GOT3 (cell line): ENCODE data around the gene HECW1.
A peak's percentile ranks its signal among the peaks of the same experiment; 100 is the strongest.
"Not testable (repeated sequence)": the region's sequence is repeated elsewhere in the genome, so short reads cannot be mapped to it uniquely, and the experiment has no call there.

Source experiments
- DNase-seq: peaks from one replicate; lab custom pipeline; 2025; ENCODE audit warnings: mixed read lengths; lab: John Stamatoyannopoulos, UW

HECW1 gene

DNA sequence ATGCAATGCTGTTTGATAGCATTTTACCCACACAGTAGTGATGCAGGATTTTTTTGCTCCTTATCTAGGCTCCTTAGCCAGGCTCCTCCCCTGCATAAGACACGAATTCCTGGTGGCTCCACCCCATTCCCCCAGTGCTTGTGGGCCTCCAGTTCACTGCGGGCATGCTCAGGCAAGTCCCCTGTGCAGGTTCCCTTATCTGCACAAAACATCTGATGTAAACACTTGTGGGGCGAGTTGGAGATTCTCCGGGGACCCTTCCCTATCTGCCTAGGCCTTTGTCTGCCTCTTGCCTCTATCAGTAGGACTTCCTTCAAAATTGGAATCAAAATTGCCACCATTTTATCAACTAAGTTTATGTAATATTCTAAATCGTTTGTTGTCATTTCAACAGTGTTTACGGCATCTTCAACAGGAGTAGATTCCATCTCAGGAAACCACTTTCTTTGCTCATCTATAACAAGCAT is 465.1 kb downstream of the HECW1 start:
- DNase-seq: no peak

DNA sequence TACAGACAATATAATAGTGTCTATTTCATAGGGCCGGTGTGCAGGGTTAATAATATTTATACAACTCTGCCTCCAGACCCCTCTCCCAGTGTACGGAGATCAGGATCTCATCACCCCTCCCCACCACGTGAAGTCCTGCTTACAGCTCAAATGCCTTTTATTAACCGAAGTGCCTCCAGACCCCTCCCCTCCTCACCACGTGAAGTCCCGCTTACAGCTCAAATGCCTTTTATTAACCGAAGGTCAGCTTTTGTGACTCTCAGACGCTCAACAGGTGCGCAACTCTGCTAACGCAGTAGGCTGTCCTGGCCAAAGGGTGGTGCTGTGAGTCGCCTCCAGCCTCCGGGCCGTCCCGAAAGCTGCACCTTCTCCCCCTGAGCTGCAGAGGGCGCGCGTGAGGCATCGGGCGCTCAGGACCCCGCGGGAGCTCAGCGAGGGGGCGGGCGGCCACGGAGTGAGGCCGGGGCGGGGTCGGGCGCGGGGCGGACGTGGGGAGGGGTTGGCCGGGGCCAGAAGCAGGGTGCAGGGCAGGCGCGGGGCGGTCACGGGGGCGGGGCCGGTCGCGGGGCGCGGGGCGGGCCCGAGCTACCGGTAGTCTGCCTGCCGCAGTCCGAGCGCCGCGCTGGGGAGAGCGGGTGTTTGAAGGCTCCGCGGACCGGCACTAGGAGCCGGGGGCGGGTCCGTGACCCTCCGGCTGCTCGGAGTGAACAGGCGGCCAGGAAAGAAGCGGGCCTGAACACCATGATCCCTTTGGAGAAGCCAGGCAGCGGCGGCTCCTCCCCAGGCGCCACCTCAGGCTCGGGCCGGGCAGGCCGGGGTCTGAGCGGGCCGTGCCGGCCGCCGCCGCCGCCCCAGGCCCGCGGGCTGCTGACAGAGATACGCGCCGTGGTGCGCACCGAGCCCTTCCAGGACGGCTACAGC is 470.3 kb downstream of the HECW1 start, which contains the start of gene STK17A:
TSS of gene STK17A (plus strand) at position 606 of the 921 bp plus-strand sequence. CDS start at position 742, 136 bp downstream.
- DNase-seq: peak; percentile 92

DNA sequence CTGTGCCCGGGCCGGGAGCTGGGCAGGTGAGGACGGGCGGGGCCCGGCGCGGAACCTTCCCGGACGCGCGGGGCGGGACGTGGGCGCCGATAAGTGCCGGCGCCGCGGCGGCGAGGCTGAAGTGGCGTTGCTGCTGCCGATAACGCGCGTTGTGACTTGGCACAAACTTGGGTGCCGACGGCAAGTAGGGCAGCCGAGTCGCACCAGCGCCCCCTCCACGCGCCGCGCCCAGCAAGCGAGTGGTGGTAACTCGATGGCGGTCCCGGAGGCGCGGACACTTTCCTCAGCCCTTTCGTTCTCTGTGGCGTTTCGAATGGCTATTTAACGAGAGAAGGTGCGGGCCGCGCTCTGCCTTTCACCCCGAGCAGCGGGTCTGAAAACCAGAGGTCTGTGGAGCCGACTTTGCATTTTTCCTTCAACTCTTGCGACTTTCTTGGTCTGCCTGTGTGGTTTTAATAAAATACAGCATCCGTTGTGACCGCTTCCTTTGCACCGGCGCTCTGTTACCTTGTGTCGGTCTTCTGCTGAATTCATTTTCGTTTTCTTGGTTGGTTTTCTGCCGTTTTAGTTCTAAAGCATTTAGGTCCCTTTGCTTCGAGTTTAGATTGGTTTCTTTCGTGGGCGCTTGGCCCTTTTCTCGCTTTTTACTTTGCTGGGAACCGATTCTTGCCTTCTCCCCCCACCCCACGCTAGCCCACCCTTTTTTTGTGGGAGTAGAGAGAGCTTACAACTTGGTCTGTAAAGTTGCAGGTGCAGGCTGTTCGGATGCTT is 471.2 kb downstream of the HECW1 start:
- peak; percentile 65 for DNase-seq

DNA sequence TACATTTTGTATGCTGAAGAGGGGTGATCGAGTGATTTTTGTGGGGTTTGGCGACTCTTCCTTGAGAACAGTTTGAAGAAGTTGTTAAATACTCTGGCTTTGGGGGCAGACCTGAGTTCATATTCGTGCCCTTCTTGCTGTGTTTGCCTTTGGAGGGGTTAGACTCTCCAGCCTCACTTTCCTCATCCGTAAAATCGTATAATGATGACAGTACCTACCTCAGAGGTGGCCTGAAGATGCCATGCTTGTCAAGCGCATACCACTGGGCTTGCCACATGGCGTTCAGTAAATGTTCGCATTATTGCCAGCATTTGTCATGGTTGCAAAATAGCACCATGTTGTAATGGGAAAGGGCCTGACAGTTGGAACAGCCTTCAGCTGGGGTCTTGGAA is 471.7 kb downstream of the HECW1 start:
- DNase-seq: peak; percentile 25

DNA sequence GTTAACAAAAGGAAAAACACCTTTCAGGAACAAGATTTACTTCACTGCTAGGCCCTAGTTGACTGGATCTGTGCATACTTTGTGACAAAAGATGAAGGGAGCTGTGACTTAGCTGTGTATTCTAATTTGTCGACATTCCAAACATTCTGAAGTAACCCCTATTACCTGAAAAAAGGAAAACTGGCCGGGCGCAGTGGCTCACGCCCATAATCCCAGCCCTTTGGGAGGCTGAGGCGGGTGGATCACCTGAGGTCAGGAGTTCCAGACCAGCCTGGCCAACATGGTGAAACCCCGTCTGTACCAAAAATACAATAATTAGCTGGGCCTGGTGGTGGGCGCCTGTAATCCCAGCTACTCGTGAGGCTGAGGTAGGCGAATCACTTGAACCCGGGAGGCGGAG is 472.3 kb downstream of the HECW1 start:
- not testable (repeated sequence) for DNase-seq

DNA sequence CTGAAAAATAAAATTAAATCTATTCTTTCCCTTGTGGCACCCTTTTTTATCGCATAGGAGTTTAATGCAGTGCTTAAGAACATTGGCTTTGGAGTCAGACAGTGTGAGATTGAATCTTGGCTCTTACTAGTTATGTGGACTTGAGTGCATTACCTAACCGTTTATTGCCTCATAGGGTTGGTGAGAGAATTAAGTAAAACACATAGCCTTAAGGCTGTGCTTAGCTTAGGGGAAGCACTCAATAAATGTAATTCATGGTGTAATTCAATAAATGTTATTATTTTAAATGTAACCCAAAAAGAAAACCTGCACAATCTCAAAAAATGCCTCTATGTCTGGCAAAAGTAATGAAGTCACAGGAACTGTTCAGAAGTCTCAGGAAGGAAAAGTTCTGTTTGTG is 473.1 kb downstream of the HECW1 start:
- no peak for DNase-seq

DNA sequence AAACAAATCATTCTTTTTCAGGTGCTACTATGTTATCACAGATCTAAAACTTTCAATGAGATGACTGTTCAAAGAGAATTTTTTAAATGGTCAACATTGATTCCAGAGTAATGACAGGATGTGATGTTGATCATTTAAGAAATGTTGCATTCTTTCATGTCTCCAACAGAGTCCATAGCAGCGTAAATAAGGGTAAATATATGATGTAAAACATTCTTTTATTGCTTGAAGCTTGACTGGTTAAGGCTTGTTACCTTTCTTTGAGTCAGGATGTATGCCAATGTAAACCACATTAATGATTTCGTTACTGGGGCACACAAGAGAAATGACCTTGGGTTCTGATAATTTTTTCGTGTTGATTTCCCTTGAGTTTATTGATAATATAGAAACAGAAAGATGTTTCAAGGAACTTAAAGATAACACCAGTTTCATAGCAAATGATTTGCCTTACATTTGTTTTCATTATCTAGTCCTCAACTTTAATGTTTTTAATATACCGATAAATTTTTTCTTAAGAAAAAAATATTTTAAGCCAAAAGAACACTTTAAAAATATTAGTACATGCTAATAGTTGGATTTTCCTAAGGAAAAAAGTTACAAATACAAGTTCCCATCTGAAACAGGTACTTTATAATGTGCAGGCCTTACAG is 473.9 kb downstream of the HECW1 start:
- DNase-seq: no peak

DNA sequence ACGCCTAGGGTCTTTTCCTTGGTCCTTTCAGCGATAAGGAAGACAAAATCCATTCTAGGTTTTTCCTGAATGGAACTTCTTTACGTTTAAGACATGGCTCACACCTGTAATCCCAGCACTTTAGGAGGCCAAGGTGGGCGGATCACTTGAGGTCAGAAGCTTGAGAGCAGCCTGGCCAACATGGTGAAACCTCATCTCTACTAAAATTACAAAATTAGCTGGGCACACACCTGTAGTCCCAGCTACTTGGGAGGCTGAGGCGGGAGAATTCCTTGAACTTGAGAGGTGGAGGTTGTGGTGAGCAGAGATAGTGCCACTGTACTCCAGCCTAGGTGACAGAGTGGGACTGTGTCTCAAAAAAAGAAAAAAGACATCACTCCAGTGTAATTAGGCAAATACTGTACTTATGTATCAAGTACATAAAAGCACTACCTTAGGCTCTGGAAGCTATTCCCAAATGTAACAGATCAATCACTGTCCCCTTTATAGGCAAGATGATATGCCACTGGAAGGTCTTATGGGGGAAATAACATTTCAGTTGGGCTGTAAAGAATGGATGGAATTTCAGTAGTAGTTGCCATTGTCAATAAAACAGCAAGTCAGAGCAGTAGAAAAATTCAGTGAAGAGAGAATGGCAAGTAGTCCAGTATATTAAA is 476.2 kb downstream of the HECW1 start:
- no peak for DNase-seq

DNA sequence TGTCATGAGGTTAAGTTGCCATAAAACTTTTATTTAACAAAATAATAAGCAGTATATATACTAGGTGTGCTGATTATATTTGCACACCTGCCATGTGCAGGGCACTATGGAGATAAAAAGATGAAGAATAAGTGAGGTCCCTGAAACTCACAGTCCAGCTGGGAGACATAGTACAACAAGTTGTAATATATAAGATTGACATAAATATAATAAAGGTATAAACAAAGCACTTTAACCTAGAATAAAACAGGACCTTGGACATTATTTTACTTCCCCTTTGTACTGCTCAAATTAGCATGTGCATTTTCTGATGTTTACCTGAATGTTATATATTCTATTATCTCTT is 476.7 kb downstream of the HECW1 start:
- DNase-seq: no peak

DNA sequence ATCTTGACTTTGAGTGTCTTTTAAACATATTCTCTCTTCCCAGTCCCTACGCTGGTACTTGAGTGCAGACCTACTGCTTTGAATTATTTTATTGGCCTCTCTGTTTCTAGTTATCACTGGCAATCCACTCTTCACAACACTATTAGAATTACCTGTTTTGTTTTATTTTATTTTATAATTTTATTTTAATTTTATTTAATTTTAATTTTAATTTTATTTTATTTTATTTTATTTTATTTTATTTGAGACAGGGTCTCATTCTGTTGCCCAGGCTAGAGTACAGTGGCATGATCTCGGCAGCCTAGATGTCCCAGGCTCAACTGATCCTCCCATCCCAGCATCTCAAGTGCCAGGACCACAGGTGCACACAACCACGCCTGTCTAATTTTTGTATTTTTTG is 477.3 kb downstream of the HECW1 start:
- no peak for DNase-seq

DNA sequence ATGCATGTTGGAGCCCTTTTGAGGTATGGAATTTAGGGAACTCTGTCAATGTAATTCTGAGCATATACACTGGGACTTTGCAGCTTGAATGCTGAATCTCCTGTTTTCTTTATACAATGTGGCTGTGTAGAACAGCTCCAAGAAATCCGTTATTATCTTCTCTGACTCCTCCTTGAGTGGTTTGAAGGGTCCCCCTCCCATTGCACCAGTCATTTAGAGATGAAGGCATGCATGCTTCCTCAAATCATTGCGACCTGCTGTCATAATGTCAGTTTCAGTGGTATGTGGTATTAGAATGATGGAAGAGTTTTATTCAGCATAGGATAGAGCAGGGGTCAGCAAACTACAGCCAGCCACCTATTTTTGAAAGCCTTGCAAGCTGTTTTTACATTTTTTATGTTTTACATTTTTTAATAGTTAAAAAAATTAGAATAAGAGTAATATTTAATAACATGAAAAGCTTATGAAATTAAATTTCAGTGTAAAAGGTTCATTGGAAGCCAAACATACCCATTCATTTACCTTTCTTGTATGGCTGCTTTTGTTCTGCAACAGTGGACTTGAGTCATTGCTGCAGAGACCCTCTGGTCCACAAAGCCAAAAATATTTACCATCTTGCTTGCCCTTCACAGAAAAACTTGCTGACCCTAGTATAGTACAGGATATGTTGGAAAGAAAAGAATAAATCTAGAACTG is 478.6 kb downstream of the HECW1 start:
- DNase-seq: no peak

DNA sequence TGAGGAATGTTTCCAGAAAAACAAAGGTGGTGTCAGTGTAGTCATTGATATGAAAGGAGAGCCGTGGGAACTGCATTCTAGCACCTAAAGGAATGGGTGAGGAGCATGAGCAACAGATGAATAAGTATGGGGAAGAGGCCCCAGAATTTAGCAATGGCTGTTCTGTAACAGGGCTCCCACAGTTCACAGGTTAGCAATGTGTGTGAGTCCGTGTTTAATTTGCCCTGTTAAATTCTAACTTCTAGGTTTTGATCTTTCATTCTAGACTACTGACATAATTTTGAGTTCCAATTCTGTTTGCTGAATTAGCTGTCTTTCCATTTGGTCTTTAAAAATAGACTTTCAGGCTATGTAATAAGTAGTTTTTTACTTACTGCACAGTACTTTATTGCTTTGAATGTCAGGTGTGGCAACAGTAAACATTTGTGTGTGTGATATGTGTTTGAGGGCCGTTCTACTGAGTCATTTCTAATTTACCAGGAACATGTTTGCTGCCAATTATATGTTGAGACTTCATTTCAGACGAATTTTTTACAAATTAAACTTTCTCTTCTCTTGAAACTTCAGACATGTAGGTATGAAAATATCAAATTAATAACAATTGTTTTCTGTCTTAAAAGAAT is 479.2 kb downstream of the HECW1 start:
- DNase-seq: no peak

DNA sequence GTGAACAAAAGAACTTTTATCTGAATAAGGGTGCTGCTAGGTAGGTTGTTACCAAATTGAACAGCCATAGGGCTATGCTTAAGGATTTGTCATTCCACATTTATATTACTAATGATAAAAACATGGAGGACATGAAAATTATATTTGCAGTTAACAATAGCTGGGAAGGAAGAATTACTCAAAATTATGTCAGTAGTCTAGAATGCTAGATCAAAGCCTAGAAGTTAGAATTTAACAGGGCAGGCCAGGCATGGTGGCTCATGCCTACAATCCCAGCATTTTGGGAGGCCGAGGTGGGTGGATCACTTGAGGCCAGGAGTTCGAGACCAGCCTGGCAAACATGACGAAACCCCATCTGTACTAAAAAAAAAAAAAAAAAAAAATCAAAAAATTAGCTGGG is 479.9 kb downstream of the HECW1 start:
- DNase-seq: no peak

DNA sequence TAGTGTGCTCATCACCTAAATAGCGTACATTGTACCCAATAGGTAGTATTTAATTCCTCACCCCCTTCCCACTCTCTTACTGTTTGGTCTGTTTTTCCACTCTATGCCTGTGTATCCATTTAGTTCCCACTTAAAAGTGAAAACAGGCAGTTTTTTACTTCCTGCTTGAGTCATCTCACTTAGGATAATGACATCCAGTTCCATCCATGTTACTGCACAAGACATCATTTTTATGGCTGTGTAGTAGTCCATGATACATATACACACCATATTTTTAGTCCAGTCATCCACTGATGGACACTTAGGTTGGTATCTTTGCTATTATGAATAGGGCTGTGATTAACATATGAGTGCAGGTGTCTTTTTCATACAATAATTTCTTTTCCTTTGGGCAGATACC is 480.6 kb downstream of the HECW1 start:
- DNase-seq: no peak

DNA sequence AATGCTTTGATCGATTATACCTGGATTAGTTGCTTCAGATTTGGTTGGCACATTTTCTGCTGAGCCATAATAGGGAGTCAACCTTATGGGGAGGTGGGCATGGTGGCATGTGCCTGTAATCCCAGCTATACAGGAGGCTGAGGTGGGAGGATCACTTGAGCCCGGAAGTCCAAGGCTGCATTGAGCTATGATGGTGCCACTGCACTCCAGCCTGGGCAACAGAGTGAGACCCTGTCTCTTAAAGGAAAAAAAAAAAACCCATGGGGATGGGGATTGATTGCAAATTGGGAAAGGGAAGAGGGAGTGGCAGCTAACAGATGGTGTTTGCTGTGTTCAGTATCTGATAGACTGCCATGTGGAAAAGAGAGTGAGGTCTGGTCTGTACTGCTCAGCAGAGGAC is 481.6 kb downstream of the HECW1 start:
- no peak for DNase-seq

DNA sequence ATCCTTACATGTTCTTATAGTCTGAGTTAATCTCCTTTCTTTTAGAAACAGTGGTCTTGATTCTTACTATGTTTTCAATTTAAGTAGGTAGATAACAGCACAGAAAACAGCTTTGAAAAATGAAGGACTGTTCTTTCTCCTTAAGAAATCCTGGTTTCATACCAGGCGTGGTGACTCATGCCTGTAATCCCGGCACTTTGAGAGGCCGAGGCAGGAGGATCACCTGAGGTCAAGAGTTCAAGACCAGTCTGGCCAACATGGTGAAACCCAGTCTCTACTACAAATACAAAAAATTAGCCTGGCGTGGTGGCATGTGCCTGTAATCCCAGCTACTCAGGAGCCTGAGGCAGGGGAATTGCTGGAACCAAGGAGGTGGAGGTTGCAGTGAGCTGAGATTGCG is 484.0 kb downstream of the HECW1 start:
- DNase-seq: not testable (repeated sequence)

DNA sequence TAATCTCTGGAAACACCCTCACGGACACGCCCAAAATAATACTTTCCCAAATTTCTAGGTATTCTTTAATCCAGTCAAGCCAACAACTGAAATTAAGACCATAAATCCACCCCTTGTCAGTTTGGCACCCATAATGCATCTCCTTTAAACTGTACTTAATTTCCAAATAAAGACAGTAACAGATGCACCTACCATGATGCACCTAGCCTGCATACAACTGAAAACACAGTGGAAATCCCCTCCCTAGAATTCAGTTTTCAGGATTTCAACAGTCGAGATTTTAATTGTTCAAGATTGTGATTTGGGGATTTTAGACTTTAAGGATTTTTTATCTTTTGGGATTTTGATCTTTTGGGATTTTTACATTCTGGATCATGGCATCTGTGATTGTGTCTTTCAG is 487.6 kb downstream of the HECW1 start:
- DNase-seq: no peak

DNA sequence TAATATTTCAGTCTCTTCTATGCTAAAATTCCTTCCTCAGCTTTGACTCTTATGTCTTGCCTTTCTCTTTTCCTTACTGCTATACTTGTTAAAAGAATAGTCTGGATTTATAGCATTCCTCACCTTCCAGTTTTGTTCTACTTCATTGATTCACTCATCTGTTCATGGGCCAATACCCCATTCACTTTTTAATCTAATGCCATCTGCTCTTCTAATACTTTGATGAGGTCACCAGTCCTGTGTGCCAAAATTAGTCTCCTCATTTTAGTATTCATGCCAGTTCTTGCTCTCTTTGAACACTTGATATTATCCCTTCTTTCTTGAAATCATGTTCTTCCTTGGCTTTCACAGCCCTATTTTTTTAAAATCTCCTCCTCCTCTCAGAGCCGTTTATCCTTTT is 489.8 kb downstream of the HECW1 start:
- DNase-seq: no peak

DNA sequence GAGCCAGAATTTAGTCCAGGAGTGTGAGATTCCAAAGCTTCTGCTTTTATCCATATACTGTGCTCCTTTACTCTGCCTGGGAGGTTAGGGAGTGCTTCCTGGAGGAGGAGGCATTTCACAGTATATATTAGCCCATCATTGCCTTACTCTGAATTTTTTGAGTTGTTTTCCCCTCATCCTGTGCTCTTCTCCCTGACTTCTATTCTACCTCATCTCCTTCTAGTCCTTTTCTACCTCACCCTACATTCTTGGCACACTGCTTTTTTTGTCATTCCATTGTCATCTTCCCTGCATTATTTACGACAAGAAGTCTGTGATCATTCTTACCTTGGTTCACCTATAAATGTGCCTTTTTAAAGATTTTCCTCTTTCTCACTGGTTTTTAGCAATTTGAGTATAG is 491.8 kb downstream of the HECW1 start:
- DNase-seq: no peak

DNA sequence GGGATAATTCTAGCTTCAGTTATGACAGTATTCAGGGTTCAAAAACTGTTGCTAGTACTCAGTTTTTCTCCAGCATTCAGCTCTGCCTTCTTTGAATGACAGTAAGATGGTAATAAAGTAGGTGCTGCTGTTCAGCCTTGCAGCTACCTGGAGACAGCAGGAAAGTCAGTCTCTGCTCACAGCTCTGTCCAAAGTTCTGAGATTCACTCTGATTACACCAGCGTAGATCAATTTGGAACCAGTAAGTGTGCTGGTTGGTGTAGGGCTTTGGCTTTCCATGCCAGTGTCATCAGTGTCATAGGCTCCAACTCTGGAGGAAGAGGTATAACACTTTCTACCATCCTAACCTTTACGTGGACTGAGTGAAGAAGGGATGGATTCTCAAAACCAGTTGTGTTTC is 496.6 kb downstream of the HECW1 start:
- DNase-seq: no peak

DNA sequence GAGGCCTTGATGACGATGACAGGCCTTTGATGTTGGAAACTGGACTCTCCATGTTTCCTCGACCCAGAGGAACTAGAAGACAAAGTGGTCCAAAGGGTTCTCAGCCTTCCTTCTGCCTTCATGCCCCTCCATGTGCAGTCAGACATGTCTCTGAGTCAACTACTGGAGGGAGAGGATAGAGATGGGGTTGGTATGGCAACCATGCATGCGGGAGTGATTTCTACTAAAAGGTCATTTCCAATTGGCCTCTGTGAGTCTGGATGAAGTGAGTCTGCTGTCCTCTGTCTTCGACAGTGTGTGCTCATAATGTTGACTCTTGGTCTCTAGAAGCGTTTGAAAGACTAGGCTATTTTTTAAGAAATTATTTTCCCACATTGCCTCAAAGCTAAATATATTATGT is 499.7 kb downstream of the HECW1 start:
- DNase-seq: no peak
